Panc1 (cell line): ENCODE measurements around the gene AANAT. TPM values are rescaled to one million over a fixed set of nuclear protein-coding genes. Genes with fewer than 3 reads are reported as not detected.

ENCODE experiments used
- ATAC-seq: fragments of 200-7000 bp; cut with Tn5 transposase; 2 replicates; pipeline ENCODE4 v1.9.1; 2020; ENCODE audit warnings: mild to moderate bottlenecking, moderate library complexity
- BruUV-seq: library from RNA; stranded (reverse); fragments of 400-500 nt; replicated peaks from 2 replicates; lab custom pipeline; 2021; lab: Mats Ljungman, UMichigan
- CTCF ChIA-PET: fragments of 300-600 bp; sonication (Branson Sonifier 250); formaldehyde crosslinking; loops from one replicate; lab custom pipeline; 2022; ENCODE audit warnings: antibody characterized with exemption; lab: Charles Lee
- POLR2A ChIA-PET: fragments of 300-600 bp; sonication (Branson Sonifier 250); formaldehyde crosslinking; loops from one replicate; lab custom pipeline; 2022; ENCODE audit warnings: antibody characterized with exemption; lab: Charles Lee
- DNase-seq: peaks from one replicate; pipeline ENCODE4 v3.0.0-alpha.2; 2010; ENCODE audit warnings: low read depth, low spot score
- H3K27ac ChIP-seq: 2 replicates; pipeline ENCODE4 v1.5.1; 2011; ENCODE audit warnings: mild to moderate bottlenecking, low read length, inconsistent platforms
- H3K27me3 ChIP-seq: fragments of 200-500 bp; sonication (Bioruptor generic); 2 replicates; pipeline ENCODE4 v1.6.0; 2014; ENCODE audit warnings: low read length, inconsistent platforms; ENCODE audit not compliant: control insufficient read depth, insufficient read depth
- H3K36me3 ChIP-seq: fragments of 200-500 bp; sonication (Bioruptor generic); 2 replicates; pipeline ENCODE4 v1.5.1; 2014; ENCODE audit warnings: inconsistent platforms, mild to moderate bottlenecking, low read length, moderate library complexity; ENCODE audit not compliant: control insufficient read depth, insufficient read depth
- H3K4me1 ChIP-seq: 2 replicates; pipeline ENCODE4 v1.5.1; 2011; ENCODE audit warnings: inconsistent platforms, mild to moderate bottlenecking, low read length, moderate library complexity; ENCODE audit not compliant: control insufficient read depth, insufficient read depth
- H3K4me3 ChIP-seq, 2 experiments: 2 replicates each; pipeline ENCODE4 v1.5.1; 2011 to 2012; ENCODE audit warnings: low read depth in 2 of 2, low read length in 2 of 2, mild to moderate bottlenecking in 2 of 2, inconsistent platforms in 1 of 2, moderate library complexity in 1 of 2
- H3K9me3 ChIP-seq: fragments of 200-500 bp; sonication (Bioruptor generic); 2 replicates; pipeline ENCODE4 v1.5.1; 2014; ENCODE audit warnings: low read depth, mild to moderate bottlenecking, inconsistent platforms, low read length, moderate library complexity; ENCODE audit not compliant: control insufficient read depth, insufficient read depth
- CTCF ChIP-seq: fragments of 450-650 bp; IDR thresholded peaks from 2 replicates; pipeline ENCODE4 v1.5.1; 2017; ENCODE audit warnings: mild to moderate bottlenecking
- POLR2AphosphoS5 ChIP-seq: IDR thresholded peaks from 2 replicates; pipeline ENCODE4 v1.6.1; 2012; ENCODE audit warnings: mild to moderate bottlenecking, low read depth, low read length, moderate library complexity
- REST ChIP-seq, 2 experiments: IDR thresholded peaks; 2 replicates each; pipeline ENCODE4 v1.6.1; 2011 to 2012; ENCODE audit warnings: low read depth in 2 of 2, control low read depth in 1 of 2, low read length in 1 of 2, mild to moderate bottlenecking in 1 of 2, moderate library complexity in 1 of 2; ENCODE audit not compliant: insufficient read depth in 1 of 2
- SIN3A ChIP-seq: IDR thresholded peaks from 2 replicates; pipeline ENCODE4 v1.6.1; 2012; ENCODE audit warnings: low read depth, mild to moderate bottlenecking, low read length, moderate library complexity, borderline replicate concordance; ENCODE audit not compliant: insufficient read depth
- TCF7L2 ChIP-seq: IDR thresholded peaks from 2 replicates; pipeline ENCODE4 v1.6.1; 2011; ENCODE audit warnings: mild to moderate bottlenecking, low read depth, low read length, inconsistent platforms
- in situ Hi-C: cut with HindIII; loops from 2 replicates; pipeline ENCODE4 v1.10.0; 2016; ENCODE audit warnings: low sequenced_read_pairs, low pct_unique_long_range_greater_than_20kb
- intact Hi-C: fragments of 100-400 bp; cut with micrococcal nuclease; formaldehyde crosslinking; loops from one replicate; pipeline ENCODE4 v1.10.0; 2022; ENCODE audit not compliant: unreplicated experiment
- total RNA-seq: library from RNA; stranded (reverse); gene quantifications from one replicate; pipeline ENCODE4 v1.2.1, GENCODE V29; 2021; ENCODE audit not compliant: unreplicated experiment

AANAT gene
- total RNA-seq, 1 experiment from 2014 or later: not detected

- Histone ChIP-seq H3K27ac (no peak overlapping the region), H3K9me3 (no peaks in the 10 kb centered on the region), H3K4me1 (peaks cover 72% of the 10 kb centered on the region), H3K27me3 (no peaks in the 10 kb centered on the region), H3K36me3 (no peaks in the 10 kb centered on the region), H3K4me3 (no peak overlapping the region)
- ATAC-seq: no peak
- POLR2A ChIA-PET: no interaction called here
- intact Hi-C loops: no loop called here
- in situ Hi-C loops: no loop called here
- CTCF ChIA-PET: interaction anchor here (0.6 kb wide), 1 partner anchor 229 kb away, joined by 3 read pairs; no protein-coding TSS in a partner anchor
- DNase-seq: no peak
- TF ChIP-seq TCF7L2 (no peak), SIN3A (no peak), POLR2AphosphoS5 (no peak), REST (IDR thresholded peaks at IDR 0.05; ENCODE audit: insufficient read depth in 1 of 2, low read depth in 2 of 2, low read length in 1 of 2) (no peak), CTCF (no peak)
- BruUV-seq: no TSS peak
These were observed 24.8 kb upstream of the AANAT start for GRCh38 chr17:76442341-76443338.

- DNase-seq (no peak), ATAC-seq (no peak)
- peak overlapping the region; percentile 84 for H3K27ac ChIP-seq
- H3K4me3 ChIP-seq: no peak overlapping the region
- POLR2A ChIA-PET: interaction anchor here (0.7 kb wide), 2 partner anchors 18 to 177 kb away, joined by 4 read pairs; no protein-coding TSS in a partner anchor
- intact Hi-C loops (no loop called here), in situ Hi-C loops (no loop called here)
- no peaks in the 10 kb centered on the region for H3K36me3 ChIP-seq
- BruUV-seq: no TSS peak
- no peak for TF ChIP-seq REST (IDR thresholded peaks at IDR 0.05; ENCODE audit: insufficient read depth in 1 of 2, low read depth in 2 of 2, low read length in 1 of 2)
- no peaks in the 10 kb centered on the region for H3K9me3 ChIP-seq
- CTCF ChIA-PET: interaction anchor here (0.6 to 0.9 kb wide), 2 partner anchors 14 to 47 kb away, joined by 3 read pairs; no protein-coding TSS in a partner anchor
- peaks cover 72% of the 10 kb centered on the region for H3K4me1 ChIP-seq
- H3K27me3 ChIP-seq: no peaks in the 10 kb centered on the region
These were observed 22.7 kb upstream of the AANAT start for GRCh38 chr17:76444518-76445311.
